WTC11 (cell line): ENCODE measurements around the gene POLR1C. TPM values are rescaled to one million over a fixed set of nuclear protein-coding genes. Genes with fewer than 3 reads are reported as not detected.
A peak's percentile ranks its signal among the peaks of the same experiment; 100 is the strongest.
"Not testable (repeated sequence)": the region's sequence is repeated elsewhere in the genome, so short reads cannot be mapped to it uniquely, and the experiment has no call there.

Experiments
- ATAC-seq: fragments of 200-7000 bp; cut with Tn5 transposase; 2 replicates; pipeline ENCODE4 v1.10.0; 2021; ENCODE audit warnings: mild to moderate bottlenecking, moderate library complexity
- CTCF ChIA-PET: fragments of 300-600 bp; sonication (Branson Sonifier 250); formaldehyde crosslinking; loops from one replicate; lab custom pipeline; 2021; ENCODE audit warnings: antibody characterized with exemption; lab: Charles Lee
- POLR2A ChIA-PET: fragments of 350-600 bp; sonication (Branson Sonifier 250); formaldehyde crosslinking; loops from one replicate; lab custom pipeline; 2021; ENCODE audit warnings: antibody characterized with exemption; lab: Charles Lee
- DNase-seq: peaks from one replicate; pipeline ENCODE4 v3.0.0; 2021; ENCODE audit warnings: low spot score
- H3K27ac Mint-ChIP-seq: 2 replicates; pipeline ENCODE4 v1.8.0; 2021; ENCODE audit warnings: mixed read lengths
- H3K27me3 Mint-ChIP-seq: 2 replicates; pipeline ENCODE4 v1.8.0; 2021; ENCODE audit warnings: low read depth, mild to moderate bottlenecking, moderate library complexity, mixed read lengths
- H3K36me3 Mint-ChIP-seq: 2 replicates; pipeline ENCODE4 v1.8.0; 2021; ENCODE audit warnings: mixed read lengths
- H3K4me1 Mint-ChIP-seq: 2 replicates; pipeline ENCODE4 v1.8.0; 2022; ENCODE audit warnings: mixed read lengths
- H3K4me3 Mint-ChIP-seq: 2 replicates; pipeline ENCODE4 v1.8.0; 2021; ENCODE audit warnings: mild to moderate bottlenecking, moderate library complexity, mixed read lengths
- H3K9me3 Mint-ChIP-seq: 2 replicates; pipeline ENCODE4 v1.8.0; 2021; ENCODE audit warnings: mixed read lengths
- ELF4 ChIP-seq: sonication (generic); formaldehyde crosslinking; IDR thresholded peaks from 2 replicates; pipeline ENCODE4 v1.8.1; 2022; ENCODE audit warnings: low read depth, mild to moderate bottlenecking, moderate library complexity, missing genetic modification reagents
- ESRRA ChIP-seq: sonication (generic); formaldehyde crosslinking; IDR thresholded peaks from 2 replicates; pipeline ENCODE4 v1.8.1; 2022; ENCODE audit warnings: mild to moderate bottlenecking, missing genetic modification reagents, borderline replicate concordance
- HMGA2 ChIP-seq: fragments of 250-450 bp; sonication (Bioruptor Pico); IDR thresholded peaks from 2 replicates; pipeline ENCODE4 v1.4.0; 2021; ENCODE audit warnings: mild to moderate bottlenecking, moderate library complexity
- MYBL2 ChIP-seq: sonication (generic); formaldehyde crosslinking; IDR thresholded peaks from 2 replicates; pipeline ENCODE4 v1.8.1; 2023; ENCODE audit warnings: mild to moderate bottlenecking, moderate library complexity, missing genetic modification reagents
- RELA ChIP-seq: sonication (generic); formaldehyde crosslinking; IDR thresholded peaks from 2 replicates; pipeline ENCODE4 v1.8.1; 2022; ENCODE audit warnings: missing genetic modification reagents, mild to moderate bottlenecking, borderline replicate concordance
- SMAD3 ChIP-seq: sonication (generic); formaldehyde crosslinking; IDR thresholded peaks from 2 replicates; pipeline ENCODE4 v1.8.0; 2022; ENCODE audit warnings: missing genetic modification reagents, mild to moderate bottlenecking, borderline replicate concordance
- TEAD1 ChIP-seq: sonication (generic); formaldehyde crosslinking; IDR thresholded peaks from 2 replicates; pipeline ENCODE4 v1.8.0; 2022; ENCODE audit warnings: mild to moderate bottlenecking, missing genetic modification reagents
- TP53 ChIP-seq: sonication (generic); formaldehyde crosslinking; IDR thresholded peaks from 2 replicates; pipeline ENCODE4 v1.8.1; 2023; ENCODE audit warnings: mild to moderate bottlenecking, missing genetic modification reagents
- ZBTB21 ChIP-seq: sonication (generic); formaldehyde crosslinking; IDR thresholded peaks from 2 replicates; pipeline ENCODE4 v1.8.1; 2023; ENCODE audit warnings: mild to moderate bottlenecking, missing genetic modification reagents, borderline replicate concordance
- ZNF121 ChIP-seq: sonication (generic); formaldehyde crosslinking; IDR thresholded peaks from 2 replicates; pipeline ENCODE4 v1.8.0; 2023; ENCODE audit warnings: missing genetic modification reagents
- ZNF219 ChIP-seq: sonication (generic); formaldehyde crosslinking; IDR thresholded peaks from 2 replicates; pipeline ENCODE4 v1.8.0; 2023; ENCODE audit warnings: missing genetic modification reagents, mild to moderate bottlenecking, borderline replicate concordance
- ZNF512 ChIP-seq: sonication (generic); formaldehyde crosslinking; IDR thresholded peaks from 2 replicates; pipeline ENCODE4 v1.8.1; 2022; ENCODE audit warnings: missing genetic modification reagents, borderline replicate concordance
- total RNA-seq: library from RNA; stranded (reverse); gene quantifications from 3 replicates; pipeline ENCODE4 v1.2.3, GENCODE V29; 2021
- TF ChIP-seq, protein P1 (sequence below): sonication (generic); formaldehyde crosslinking; IDR thresholded peaks from 2 replicates; pipeline ENCODE4 v1.8.1; 2022; ENCODE audit warnings: mild to moderate bottlenecking, missing genetic modification reagents, moderate library complexity, borderline replicate concordance
- TF ChIP-seq, protein P2 (sequence below): sonication (generic); formaldehyde crosslinking; IDR thresholded peaks from 2 replicates; pipeline ENCODE4 v1.8.1; 2022; ENCODE audit warnings: low read depth, mild to moderate bottlenecking, moderate library complexity, missing genetic modification reagents, borderline replicate concordance
- TF ChIP-seq, protein P3 (sequence below): sonication (generic); formaldehyde crosslinking; IDR thresholded peaks from 2 replicates; pipeline ENCODE4 v1.8.0; 2022; ENCODE audit warnings: mild to moderate bottlenecking, missing genetic modification reagents
- TF ChIP-seq, protein P4 (sequence below): fragments of 250-450 bp; sonication (Bioruptor Pico); IDR thresholded peaks from 2 replicates; pipeline ENCODE4 v1.9.0; 2021; ENCODE audit warnings: mild to moderate bottlenecking
- TF ChIP-seq, protein P5 (sequence below): fragments of 250-450 bp; sonication (Bioruptor Pico); IDR thresholded peaks from 2 replicates; pipeline ENCODE4 v1.8.0; 2021; ENCODE audit warnings: mild to moderate bottlenecking
- TF ChIP-seq, protein P6 (sequence below): sonication (generic); formaldehyde crosslinking; IDR thresholded peaks from 2 replicates; pipeline ENCODE4 v1.8.0; 2023; ENCODE audit warnings: mild to moderate bottlenecking, missing genetic modification reagents

POLR1C gene
- total RNA-seq, 1 experiment from 2014 or later, result 46.6 TPM

DNA sequence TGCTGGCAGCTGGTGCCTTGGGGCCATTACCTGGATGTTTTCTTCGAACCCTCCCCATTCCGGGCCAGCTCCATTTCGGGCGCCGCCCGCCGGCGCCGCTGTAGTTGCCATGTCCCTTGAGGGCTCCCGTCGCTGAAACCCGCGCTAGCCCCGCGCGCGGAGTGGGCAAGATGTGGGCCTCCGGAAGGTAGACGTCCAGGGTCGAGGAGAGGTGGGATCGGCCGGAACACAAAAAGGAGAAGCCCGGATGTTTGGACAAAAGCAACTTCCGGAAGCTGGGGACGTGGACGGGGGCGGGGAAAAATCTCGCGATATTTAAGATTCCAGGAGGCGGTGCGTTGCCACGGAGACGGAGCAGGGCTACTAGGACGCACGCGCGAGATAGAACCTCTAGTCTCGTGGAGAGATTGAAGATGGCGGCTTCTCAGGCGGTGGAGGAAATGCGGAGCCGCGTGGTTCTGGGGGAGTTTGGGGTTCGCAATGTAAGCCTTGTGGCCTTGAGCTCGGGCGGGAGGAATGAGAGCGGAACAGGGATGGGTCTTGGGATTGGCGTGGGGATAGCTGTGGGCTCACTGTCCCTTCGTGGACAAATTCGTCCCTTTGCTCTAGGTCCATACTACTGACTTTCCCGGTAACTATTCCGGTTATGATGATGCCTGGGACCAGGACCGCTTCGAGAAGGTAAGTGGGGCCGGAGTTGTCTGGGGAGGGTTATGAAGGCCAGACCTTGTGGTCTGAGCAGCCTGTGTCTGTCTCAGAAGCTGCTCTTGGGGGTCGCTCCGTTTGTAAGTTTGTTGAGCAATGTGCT, at the start of gene POLR1C, which contains the start of gene YIPF3 (continued):
- TF ChIP-seq, protein P1, sequence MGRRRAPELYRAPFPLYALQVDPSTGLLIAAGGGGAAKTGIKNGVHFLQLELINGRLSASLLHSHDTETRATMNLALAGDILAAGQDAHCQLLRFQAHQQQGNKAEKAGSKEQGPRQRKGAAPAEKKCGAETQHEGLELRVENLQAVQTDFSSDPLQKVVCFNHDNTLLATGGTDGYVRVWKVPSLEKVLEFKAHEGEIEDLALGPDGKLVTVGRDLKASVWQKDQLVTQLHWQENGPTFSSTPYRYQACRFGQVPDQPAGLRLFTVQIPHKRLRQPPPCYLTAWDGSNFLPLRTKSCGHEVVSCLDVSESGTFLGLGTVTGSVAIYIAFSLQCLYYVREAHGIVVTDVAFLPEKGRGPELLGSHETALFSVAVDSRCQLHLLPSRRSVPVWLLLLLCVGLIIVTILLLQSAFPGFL (CRISPR knock-in tag), result 0 out of 2 replicates have a peak, but pooled peaks have one; percentile 32

GRCh38 chr6:43467265-43467664, 49.6 kb upstream of the POLR1C start:
- Mint-ChIP-seq H3K27me3 (peaks cover 11% of the 10 kb centered on the region), H3K4me1 (peaks cover 14% of the 10 kb centered on the region)
- POLR2A ChIA-PET, H3K4me3 Mint-ChIP-seq, CTCF ChIA-PET, ATAC-seq, H3K9me3 Mint-ChIP-seq, H3K36me3 Mint-ChIP-seq, H3K27ac Mint-ChIP-seq, DNase-seq: not testable (repeated sequence)

DNA sequence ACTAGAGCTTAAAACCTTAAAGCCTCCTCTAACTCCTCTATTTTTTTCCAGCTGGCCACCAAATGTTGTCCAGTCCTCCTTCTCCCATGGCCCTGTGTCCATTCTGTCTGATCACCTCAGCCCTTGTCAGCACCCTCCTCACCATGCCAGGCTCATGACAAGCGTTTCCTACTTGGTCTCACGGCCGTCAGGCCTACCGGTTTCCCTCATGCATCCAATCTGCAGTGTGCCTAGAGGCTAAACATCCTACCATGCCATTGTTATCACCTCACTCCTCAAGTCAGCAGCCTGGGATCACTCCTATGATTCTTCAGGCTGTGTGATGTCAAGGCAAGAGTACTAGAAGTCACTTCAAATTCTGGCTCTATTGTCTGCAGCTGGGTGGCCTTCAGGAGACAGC, 49.1 kb upstream of the POLR1C start:
- no peaks in the 10 kb centered on the region for H3K9me3 Mint-ChIP-seq
- ATAC-seq (no peak), DNase-seq (no peak)
- H3K27me3 Mint-ChIP-seq, result peaks cover 8% of the 10 kb centered on the region
- no peak overlapping the region for H3K4me3 Mint-ChIP-seq
- ChIA-PET CTCF (no interaction called here), POLR2A (no interaction called here)
- H3K36me3 Mint-ChIP-seq, result no peaks in the 10 kb centered on the region
- no peak overlapping the region; the same call in 1 of the 2 replicates for H3K27ac Mint-ChIP-seq
- TF ChIP-seq ESRRA (no peak), HMGA2 (CRISPR knock-in tag) (no peak), ELF4 (CRISPR knock-in tag) (no peak), SMAD3 (CRISPR knock-in tag) (no peak), ZNF219 (CRISPR knock-in tag) (no peak), MYBL2 (CRISPR knock-in tag) (no peak), ZBTB21 (no peak)
- TF ChIP-seq, protein P2, sequence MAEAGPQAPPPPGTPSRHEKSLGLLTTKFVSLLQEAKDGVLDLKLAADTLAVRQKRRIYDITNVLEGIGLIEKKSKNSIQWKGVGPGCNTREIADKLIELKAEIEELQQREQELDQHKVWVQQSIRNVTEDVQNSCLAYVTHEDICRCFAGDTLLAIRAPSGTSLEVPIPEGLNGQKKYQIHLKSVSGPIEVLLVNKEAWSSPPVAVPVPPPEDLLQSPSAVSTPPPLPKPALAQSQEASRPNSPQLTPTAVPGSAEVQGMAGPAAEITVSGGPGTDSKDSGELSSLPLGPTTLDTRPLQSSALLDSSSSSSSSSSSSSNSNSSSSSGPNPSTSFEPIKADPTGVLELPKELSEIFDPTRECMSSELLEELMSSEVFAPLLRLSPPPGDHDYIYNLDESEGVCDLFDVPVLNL, result no peak
- TF ChIP-seq, protein P3, sequence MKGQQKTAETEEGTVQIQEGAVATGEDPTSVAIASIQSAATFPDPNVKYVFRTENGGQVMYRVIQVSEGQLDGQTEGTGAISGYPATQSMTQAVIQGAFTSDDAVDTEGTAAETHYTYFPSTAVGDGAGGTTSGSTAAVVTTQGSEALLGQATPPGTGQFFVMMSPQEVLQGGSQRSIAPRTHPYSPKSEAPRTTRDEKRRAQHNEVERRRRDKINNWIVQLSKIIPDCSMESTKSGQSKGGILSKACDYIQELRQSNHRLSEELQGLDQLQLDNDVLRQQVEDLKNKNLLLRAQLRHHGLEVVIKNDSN, result no peak
- TF ChIP-seq, protein P4, sequence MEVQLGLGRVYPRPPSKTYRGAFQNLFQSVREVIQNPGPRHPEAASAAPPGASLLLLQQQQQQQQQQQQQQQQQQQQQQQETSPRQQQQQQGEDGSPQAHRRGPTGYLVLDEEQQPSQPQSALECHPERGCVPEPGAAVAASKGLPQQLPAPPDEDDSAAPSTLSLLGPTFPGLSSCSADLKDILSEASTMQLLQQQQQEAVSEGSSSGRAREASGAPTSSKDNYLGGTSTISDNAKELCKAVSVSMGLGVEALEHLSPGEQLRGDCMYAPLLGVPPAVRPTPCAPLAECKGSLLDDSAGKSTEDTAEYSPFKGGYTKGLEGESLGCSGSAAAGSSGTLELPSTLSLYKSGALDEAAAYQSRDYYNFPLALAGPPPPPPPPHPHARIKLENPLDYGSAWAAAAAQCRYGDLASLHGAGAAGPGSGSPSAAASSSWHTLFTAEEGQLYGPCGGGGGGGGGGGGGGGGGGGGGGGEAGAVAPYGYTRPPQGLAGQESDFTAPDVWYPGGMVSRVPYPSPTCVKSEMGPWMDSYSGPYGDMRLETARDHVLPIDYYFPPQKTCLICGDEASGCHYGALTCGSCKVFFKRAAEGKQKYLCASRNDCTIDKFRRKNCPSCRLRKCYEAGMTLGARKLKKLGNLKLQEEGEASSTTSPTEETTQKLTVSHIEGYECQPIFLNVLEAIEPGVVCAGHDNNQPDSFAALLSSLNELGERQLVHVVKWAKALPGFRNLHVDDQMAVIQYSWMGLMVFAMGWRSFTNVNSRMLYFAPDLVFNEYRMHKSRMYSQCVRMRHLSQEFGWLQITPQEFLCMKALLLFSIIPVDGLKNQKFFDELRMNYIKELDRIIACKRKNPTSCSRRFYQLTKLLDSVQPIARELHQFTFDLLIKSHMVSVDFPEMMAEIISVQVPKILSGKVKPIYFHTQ (CRISPR knock-in tag), result no peak
- peaks cover 14% of the 10 kb centered on the region for H3K4me1 Mint-ChIP-seq

DNA sequence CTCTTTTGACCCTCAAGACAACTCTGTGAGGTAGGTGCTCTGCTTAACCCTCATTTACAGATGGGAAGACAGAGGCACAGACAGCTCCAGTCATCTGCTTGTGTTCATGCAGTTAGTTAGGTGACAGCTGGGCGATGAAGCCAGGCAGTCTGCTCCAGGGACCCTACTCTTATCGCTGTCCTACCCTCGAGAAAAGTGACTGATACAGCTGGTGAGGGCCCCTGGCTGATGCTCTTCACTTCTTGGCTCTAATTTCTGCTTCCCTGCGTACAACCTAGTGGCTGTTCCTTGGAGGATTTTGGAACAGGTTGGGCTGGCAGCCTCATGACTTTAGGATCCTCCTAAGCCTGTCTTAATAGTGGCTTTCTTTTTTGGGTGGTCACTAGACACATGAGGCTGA, 48.6 kb upstream of the POLR1C start:
- Mint-ChIP-seq H3K4me1 (peaks cover 14% of the 10 kb centered on the region), H3K9me3 (no peaks in the 10 kb centered on the region), H3K27ac (no peak overlapping the region), H3K36me3 (no peaks in the 10 kb centered on the region), H3K4me3 (no peak overlapping the region), H3K27me3 (peaks cover 6% of the 10 kb centered on the region)
- DNase-seq, result no peak
- ChIA-PET POLR2A (no interaction called here), CTCF (no interaction called here)
- ATAC-seq, result no peak
- TF ChIP-seq, protein P5, sequence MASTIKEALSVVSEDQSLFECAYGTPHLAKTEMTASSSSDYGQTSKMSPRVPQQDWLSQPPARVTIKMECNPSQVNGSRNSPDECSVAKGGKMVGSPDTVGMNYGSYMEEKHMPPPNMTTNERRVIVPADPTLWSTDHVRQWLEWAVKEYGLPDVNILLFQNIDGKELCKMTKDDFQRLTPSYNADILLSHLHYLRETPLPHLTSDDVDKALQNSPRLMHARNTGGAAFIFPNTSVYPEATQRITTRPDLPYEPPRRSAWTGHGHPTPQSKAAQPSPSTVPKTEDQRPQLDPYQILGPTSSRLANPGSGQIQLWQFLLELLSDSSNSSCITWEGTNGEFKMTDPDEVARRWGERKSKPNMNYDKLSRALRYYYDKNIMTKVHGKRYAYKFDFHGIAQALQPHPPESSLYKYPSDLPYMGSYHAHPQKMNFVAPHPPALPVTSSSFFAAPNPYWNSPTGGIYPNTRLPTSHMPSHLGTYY (CRISPR knock-in tag), result no peak
- TF ChIP-seq ZNF512 (CRISPR knock-in tag), result no peak
- no peak for TF ChIP-seq RELA (CRISPR knock-in tag)
- TF ChIP-seq, protein P6, sequence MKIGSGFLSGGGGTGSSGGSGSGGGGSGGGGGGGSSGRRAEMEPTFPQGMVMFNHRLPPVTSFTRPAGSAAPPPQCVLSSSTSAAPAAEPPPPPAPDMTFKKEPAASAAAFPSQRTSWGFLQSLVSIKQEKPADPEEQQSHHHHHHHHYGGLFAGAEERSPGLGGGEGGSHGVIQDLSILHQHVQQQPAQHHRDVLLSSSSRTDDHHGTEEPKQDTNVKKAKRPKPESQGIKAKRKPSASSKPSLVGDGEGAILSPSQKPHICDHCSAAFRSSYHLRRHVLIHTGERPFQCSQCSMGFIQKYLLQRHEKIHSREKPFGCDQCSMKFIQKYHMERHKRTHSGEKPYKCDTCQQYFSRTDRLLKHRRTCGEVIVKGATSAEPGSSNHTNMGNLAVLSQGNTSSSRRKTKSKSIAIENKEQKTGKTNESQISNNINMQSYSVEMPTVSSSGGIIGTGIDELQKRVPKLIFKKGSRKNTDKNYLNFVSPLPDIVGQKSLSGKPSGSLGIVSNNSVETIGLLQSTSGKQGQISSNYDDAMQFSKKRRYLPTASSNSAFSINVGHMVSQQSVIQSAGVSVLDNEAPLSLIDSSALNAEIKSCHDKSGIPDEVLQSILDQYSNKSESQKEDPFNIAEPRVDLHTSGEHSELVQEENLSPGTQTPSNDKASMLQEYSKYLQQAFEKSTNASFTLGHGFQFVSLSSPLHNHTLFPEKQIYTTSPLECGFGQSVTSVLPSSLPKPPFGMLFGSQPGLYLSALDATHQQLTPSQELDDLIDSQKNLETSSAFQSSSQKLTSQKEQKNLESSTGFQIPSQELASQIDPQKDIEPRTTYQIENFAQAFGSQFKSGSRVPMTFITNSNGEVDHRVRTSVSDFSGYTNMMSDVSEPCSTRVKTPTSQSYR (CRISPR knock-in tag), result no peak
- TF ChIP-seq TEAD1, result no peak
- TF ChIP-seq ZNF121 (CRISPR knock-in tag), result no peak
- no peak for TF ChIP-seq TP53 (CRISPR knock-in tag)
